Activated T-helper 2 cell treated with anti-CD3 and anti-CD28 coated beads, Interferon-gamma antibody, Interleukin-2, Interleukin-4, amounts not matched to agents 10 μg/mL and 5 μg/mL and 100 μg/mL, durations not matched to agents 14 hours and 24 hours and 36 hours (primary cell): ENCODE measurements around the gene SLC27A6. TPM values are rescaled to one million over a fixed set of nuclear protein-coding genes. Genes with fewer than 3 reads are reported as not detected.

Source experiments
- DNase-seq: peaks from one replicate; pipeline ENCODE4 v3.0.0; 2021; ENCODE audit warnings: low spot score
- H3K27ac Mint-ChIP-seq: one replicate; pipeline ENCODE4 v1.8.0; 2021; ENCODE audit warnings: mixed read lengths
- H3K27me3 Mint-ChIP-seq: one replicate; pipeline ENCODE4 v1.8.0; 2021; ENCODE audit warnings: low read depth, mixed read lengths
- H3K36me3 Mint-ChIP-seq: one replicate; pipeline ENCODE4 v1.8.0; 2021; ENCODE audit warnings: low read depth, mixed read lengths
- H3K4me1 Mint-ChIP-seq: one replicate; pipeline ENCODE4 v1.8.0; 2021; ENCODE audit warnings: low read depth, mixed read lengths
- H3K4me3 Mint-ChIP-seq: one replicate; pipeline ENCODE4 v1.8.0; 2021; ENCODE audit warnings: low read depth, mild to moderate bottlenecking, moderate library complexity, mixed read lengths
- H3K9me3 Mint-ChIP-seq: one replicate; pipeline ENCODE4 v1.8.0; 2021; ENCODE audit warnings: mixed read lengths
- intact Hi-C: fragments of 100-400 bp; cut with micrococcal nuclease; formaldehyde crosslinking; loops from one replicate; pipeline ENCODE4 v1.15.1; 2023
- total RNA-seq: library from RNA; stranded (reverse); gene quantifications from 2 replicates; pipeline ENCODE4 v1.2.3, GENCODE V29; 2022

SLC27A6 gene
- total RNA-seq, 1 donor from 2014 or later, result not detected

DNA sequence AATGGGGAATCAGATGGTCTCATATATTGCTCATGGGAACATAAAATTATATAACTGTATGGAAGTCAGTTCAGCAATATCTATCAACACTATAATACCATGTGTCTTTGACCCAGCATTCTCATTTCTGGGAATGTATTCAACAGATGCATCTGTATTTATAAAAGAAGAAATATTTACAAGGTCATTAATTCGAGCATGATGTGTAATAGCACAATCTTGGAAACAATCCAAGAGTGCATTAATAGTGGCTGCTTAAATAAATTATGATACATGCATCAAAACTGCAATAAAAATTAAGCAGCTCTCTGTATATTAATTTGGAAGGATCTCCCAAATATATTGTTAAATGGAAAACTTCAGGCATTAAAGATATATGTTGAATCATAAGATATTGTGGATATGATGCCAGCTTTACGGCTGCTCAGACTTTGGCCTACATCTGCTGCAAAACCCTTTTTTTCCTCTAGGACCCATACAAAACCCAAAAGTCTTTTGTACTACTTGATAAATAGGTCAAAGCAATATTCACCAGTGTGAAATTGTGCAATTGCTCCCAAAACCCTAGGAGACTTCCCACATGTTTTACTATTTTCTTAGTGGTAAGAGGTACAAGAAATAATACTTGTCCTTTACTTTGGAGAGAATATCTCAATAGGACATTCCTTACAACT is 84.0 kb downstream of the SLC27A6 start:
- intact Hi-C loops, result no loop called here
- Mint-ChIP-seq H3K4me3 (no peak overlapping the region), H3K27me3 (no peaks in the 10 kb centered on the region), H3K4me1 (no peaks in the 10 kb centered on the region), H3K9me3 (peaks cover 5% of the 10 kb centered on the region), H3K36me3 (no peaks in the 10 kb centered on the region), H3K27ac (no peak overlapping the region)
- no peak for DNase-seq

DNA sequence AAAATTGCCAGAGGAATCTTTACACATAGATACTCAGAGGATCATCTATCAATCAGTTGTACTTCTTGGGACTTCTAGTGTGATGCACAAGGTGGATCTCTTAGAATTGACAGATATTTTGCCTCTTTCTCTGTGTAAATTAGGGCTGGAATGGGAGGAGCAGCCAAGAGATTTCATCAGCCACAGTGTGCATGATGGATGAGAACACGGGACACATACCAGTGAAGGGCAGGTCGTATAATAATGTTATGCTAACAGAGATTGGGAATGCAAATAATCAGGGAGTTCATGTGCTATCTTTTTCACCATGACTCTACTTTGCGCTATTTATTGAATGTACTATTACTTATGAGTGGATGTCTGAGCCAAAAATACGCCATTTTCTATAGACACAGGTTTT is 86.0 kb downstream of the SLC27A6 start:
- no peak overlapping the region for H3K27ac Mint-ChIP-seq
- no peaks in the 10 kb centered on the region for H3K9me3 Mint-ChIP-seq
- H3K4me1 Mint-ChIP-seq, result no peaks in the 10 kb centered on the region
- no peaks in the 10 kb centered on the region for H3K36me3 Mint-ChIP-seq
- intact Hi-C loops, result no loop called here
- DNase-seq, result no peak
- H3K4me3 Mint-ChIP-seq, result no peak overlapping the region
- no peaks in the 10 kb centered on the region for H3K27me3 Mint-ChIP-seq

DNA sequence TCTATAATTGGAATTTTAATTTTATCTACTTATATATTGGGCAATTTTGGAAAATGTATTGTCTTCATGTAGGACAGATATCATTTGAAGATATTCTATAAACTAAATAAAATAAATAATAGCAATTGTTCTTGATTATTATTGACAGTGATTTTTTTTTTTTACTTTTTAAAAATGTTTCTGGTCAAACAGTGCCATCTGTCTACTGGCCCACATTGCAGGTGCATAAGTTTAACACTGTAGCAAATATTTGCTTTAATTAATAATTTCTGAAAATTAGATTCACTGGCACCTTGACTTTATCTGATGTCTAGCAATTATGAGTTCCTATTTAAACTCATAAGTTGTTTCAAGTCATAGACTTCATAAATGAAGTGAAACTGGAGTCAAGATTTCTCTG is 88.2 kb downstream of the SLC27A6 start:
- Mint-ChIP-seq H3K4me3 (no peak overlapping the region), H3K9me3 (no peaks in the 10 kb centered on the region), H3K27ac (no peak overlapping the region), H3K27me3 (no peaks in the 10 kb centered on the region), H3K4me1 (no peaks in the 10 kb centered on the region), H3K36me3 (no peaks in the 10 kb centered on the region)
- intact Hi-C loops, result no loop called here
- DNase-seq, result no peak

DNA sequence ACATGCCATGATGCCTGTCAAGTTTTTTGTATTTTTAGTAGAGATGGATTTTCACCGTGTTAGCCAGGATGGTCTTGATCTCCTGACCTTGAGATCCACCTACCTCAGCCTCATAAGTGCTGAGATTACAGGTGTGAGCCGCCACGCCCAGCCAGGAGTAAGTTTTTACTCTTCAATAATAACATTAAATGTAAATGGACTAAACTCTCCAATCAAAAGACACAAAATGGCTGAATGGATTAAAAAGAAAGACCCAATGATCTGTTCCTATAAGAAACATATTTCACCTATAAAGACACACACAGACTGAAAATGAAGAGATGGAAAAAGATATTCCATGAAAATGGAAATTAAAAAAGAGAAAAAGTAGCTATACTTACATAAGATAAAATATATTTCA is 92.0 kb downstream of the SLC27A6 start:
- Mint-ChIP-seq H3K27ac (no peak overlapping the region), H3K9me3 (no peaks in the 10 kb centered on the region), H3K27me3 (no peaks in the 10 kb centered on the region), H3K4me1 (no peaks in the 10 kb centered on the region), H3K36me3 (no peaks in the 10 kb centered on the region), H3K4me3 (no peak overlapping the region)
- intact Hi-C loops, result no loop called here
- DNase-seq, result no peak

DNA sequence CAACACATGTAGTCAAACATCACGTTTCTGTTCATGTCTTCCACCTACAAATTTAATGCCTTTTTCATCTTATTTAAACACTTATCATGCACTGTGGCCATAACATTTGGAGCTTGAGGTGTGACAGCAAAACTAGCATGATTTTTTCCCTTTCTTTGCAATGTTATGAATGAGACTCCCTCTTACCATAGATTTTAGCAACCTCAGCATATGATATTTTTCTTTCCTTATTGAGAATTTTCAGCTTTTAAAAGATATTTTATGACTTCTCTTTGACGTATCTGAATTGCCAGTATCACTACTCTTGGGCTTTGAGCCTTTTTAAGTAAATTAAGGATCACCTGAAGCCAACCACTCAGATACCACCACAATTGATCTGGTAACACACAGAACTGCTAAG is 96.6 kb downstream of the SLC27A6 start:
- no peak overlapping the region for H3K4me3 Mint-ChIP-seq
- H3K27ac Mint-ChIP-seq, result no peak overlapping the region
- H3K4me1 Mint-ChIP-seq, result no peaks in the 10 kb centered on the region
- H3K36me3 Mint-ChIP-seq, result no peaks in the 10 kb centered on the region
- no peak for DNase-seq
- intact Hi-C loops, result no loop called here
- H3K9me3 Mint-ChIP-seq, result no peaks in the 10 kb centered on the region
- peaks cover 4% of the 10 kb centered on the region for H3K27me3 Mint-ChIP-seq

DNA sequence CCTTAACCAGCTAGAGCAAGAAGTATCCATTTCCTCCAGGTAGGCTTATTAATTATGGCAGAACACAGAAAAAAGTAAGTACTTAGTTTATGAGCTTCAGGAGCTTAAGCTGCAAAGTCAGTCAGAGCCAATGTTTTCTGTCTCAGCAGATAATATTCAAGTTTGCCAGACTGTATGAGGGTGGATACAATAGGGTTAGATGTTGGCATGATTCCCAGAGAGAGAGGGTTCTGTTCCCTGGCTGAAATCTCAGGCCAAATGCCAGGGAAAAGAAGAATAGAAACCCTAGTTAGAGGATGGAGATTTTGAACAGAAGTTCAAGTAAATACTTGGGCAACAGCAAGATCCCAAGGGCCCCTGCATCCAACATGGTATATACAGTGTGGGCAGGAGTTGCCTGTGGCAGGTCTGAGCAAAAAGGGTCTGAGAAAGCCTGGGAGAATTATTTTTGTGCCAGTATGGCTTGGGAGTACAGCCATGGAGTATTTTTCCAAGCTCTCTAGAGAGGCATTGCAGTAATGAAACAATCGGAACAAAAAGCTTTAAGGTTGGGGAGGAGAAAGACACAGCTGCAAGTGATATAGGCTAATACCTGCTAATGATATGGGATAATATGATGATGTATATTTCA is 98.3 kb downstream of the SLC27A6 start:
- Mint-ChIP-seq H3K9me3 (no peaks in the 10 kb centered on the region), H3K4me1 (no peaks in the 10 kb centered on the region), H3K4me3 (no peak overlapping the region), H3K36me3 (no peaks in the 10 kb centered on the region), H3K27me3 (peaks cover 4% of the 10 kb centered on the region), H3K27ac (no peak overlapping the region)
- intact Hi-C loops, result no loop called here
- no peak for DNase-seq

DNA sequence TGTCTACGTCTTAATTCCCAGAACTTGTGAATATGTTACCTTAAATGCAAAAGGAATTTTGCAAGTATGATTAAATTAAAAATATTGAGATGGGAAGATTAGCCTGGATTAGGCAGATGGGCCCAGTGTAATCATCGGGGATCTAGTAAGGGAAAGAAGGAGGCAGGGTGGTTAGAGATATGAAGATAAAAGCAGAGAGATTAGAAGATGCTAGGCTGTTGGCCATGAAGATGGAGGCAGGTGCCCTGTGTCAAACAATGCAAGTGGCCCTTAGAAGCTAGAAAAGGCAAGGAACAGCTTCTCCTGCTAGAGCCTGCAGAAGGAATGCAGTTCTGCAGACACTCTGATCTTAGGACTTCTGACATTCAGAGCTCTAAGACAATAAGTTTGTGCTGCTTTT is 100.4 kb downstream of the SLC27A6 start:
- Mint-ChIP-seq H3K36me3 (no peaks in the 10 kb centered on the region), H3K4me1 (no peaks in the 10 kb centered on the region), H3K4me3 (no peak overlapping the region), H3K27me3 (peaks cover 10% of the 10 kb centered on the region), H3K9me3 (no peaks in the 10 kb centered on the region), H3K27ac (no peak overlapping the region)
- intact Hi-C loops, result no loop called here
- no peak for DNase-seq

DNA sequence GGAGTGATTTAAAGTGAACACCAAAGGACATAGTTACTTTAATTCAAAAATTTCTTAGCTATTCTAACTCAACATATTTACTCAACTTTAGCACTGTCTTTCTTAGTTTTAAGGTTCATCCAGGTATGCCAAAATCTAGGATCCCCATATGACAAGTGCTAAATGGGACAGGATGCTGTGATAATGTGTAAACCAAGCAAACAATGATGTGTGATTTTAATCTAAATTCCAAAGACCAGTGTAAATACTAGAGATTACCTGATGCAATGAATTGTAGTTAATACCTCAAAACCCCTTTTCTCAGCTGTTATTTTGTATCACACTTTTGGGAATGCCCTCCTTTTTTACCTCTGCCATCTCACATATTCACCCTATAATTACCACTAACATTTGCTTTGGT is 102.5 kb downstream of the SLC27A6 start:
- Mint-ChIP-seq H3K9me3 (no peaks in the 10 kb centered on the region), H3K36me3 (no peaks in the 10 kb centered on the region), H3K27me3 (peaks cover 10% of the 10 kb centered on the region), H3K4me3 (no peak overlapping the region), H3K27ac (no peak overlapping the region), H3K4me1 (no peaks in the 10 kb centered on the region)
- DNase-seq, result no peak
- intact Hi-C loops, result no loop called here

DNA sequence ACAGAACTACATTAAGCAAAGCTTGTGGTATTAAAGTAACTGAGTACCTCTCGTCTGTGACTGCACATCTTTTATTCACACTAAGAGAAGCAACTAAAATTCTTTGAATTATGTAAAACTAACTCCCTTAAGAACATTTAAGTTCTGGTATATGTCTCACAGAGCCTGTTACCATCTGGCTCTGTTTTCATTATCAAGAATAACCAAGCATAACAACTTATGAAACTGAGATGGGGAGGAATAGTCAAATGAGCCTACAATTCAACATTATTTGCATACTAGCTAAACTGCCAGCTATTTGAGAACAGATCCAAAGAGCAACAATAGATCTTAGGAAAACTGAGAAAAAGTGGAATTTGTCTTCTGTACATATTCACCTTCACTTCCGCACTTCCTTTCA is 104.0 kb downstream of the SLC27A6 start:
- Mint-ChIP-seq H3K4me3 (no peak overlapping the region), H3K36me3 (no peaks in the 10 kb centered on the region)
- intact Hi-C loops, result no loop called here

DNA sequence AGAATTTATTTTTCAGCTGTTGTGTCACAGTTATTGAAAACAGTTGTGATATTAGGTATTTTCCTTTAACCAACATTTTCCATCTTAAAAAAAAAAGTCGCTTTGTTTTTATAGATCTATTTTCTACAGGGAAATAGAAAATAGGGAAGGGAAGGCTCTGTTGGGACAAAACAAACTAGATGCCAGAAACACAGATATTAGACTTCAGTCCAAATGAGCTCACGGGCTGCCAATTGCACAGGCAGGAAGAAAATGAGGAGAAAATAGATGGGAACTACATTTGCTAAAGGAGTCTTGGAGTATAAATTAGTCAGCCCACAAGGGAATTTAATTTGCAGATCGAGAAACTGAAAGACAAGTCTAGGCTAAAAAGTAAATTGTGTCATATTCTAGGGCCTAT is 107.8 kb downstream of the SLC27A6 start:
- intact Hi-C loops, result no loop called here
- no peak overlapping the region for H3K27ac Mint-ChIP-seq

More for the DNA sequence above, 104.0 kb downstream of the SLC27A6 start:
- peaks cover 6% of the 10 kb centered on the region for H3K27me3 Mint-ChIP-seq
- DNase-seq, result no peak
- H3K27ac Mint-ChIP-seq, result no peak overlapping the region
- no peaks in the 10 kb centered on the region for H3K9me3 Mint-ChIP-seq
- H3K4me1 Mint-ChIP-seq, result no peaks in the 10 kb centered on the region

DNA sequence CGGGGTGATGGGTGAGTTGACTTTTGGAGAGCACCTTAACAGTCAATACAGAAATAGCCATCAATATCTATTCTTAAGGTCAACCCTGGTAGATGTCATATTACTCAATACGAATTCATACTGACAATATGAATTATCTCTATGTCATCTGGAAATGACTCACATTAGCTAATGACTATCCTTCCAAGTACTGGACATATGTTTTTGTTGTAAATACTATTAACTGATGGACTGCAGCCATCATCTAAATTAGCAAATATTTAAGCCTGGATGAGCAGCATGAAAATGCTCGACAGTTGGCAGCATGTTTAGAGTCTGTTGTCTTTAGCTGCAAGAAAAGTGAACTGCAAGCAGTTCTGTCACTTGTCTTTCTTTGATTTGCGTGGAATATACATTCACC is 109.6 kb downstream of the SLC27A6 start:
- intact Hi-C loops, result no loop called here
- Mint-ChIP-seq H3K4me3 (no peak overlapping the region), H3K27me3 (no peaks in the 10 kb centered on the region), H3K27ac (no peak overlapping the region), H3K4me1 (no peaks in the 10 kb centered on the region), H3K9me3 (no peaks in the 10 kb centered on the region), H3K36me3 (no peaks in the 10 kb centered on the region)
- no peak for DNase-seq

More for the DNA sequence above, 107.8 kb downstream of the SLC27A6 start:
- peaks cover 6% of the 10 kb centered on the region for H3K27me3 Mint-ChIP-seq
- no peak overlapping the region for H3K4me3 Mint-ChIP-seq
- no peaks in the 10 kb centered on the region for H3K36me3 Mint-ChIP-seq
- no peak for DNase-seq
- H3K9me3 Mint-ChIP-seq, result no peaks in the 10 kb centered on the region
- H3K4me1 Mint-ChIP-seq, result no peaks in the 10 kb centered on the region

DNA sequence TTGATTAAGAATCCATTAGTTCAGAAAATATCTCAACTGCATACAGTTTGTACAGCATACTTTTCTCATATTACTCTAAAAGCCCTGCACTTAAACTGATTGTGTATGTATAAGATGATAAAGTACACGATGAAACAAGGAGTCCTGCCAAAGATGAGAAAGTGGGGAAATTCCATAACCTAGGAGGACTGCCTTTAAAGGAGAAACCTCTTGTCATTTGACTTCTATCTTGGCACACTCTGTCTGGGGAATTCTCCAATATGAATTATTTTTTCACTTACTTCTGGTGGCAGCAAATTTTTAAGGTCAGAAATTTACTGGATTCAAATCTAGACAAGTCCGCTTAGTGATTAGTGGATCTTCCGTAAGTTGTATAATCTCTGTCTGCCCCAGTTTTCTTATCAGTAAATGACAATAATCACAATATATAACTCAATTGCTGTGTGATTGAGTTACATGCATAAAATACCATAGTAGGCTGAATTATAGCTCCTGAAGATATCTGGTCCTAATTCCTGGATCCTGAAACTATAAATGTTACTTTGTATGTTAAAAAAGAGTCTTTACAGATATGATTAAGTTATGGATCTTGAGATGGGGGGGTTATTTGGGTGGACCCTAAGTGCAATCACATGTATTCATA is 112.3 kb downstream of the SLC27A6 start:
- H3K36me3 Mint-ChIP-seq, result no peaks in the 10 kb centered on the region
- no peaks in the 10 kb centered on the region for H3K4me1 Mint-ChIP-seq
- H3K27me3 Mint-ChIP-seq, result peaks cover 4% of the 10 kb centered on the region
- H3K9me3 Mint-ChIP-seq, result no peaks in the 10 kb centered on the region
- DNase-seq, result no peak
- H3K27ac Mint-ChIP-seq, result no peak overlapping the region
- intact Hi-C loops, result no loop called here
- H3K4me3 Mint-ChIP-seq, result no peak overlapping the region

DNA sequence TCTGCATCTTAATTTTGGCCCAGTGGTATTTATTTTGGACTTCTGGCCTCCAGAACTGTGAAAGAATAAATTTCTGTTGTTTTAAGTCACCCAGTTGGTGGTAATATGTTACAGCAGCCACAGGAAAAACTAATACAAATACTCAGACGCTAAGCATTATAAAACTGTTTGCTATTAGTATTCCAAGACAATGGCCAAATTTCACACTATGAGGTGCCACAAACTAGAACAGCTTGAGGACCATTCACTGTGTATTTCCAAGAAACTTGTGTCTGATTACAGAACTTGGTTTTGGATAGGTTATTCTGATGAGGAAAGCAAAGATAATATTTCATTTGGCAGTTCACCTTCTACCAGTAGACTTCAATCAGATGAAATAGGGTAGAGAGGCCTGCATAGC is 113.0 kb downstream of the SLC27A6 start:
- intact Hi-C loops, result no loop called here
- Mint-ChIP-seq H3K4me3 (no peak overlapping the region), H3K27me3 (peaks cover 7% of the 10 kb centered on the region), H3K27ac (no peak overlapping the region), H3K9me3 (no peaks in the 10 kb centered on the region), H3K36me3 (no peaks in the 10 kb centered on the region), H3K4me1 (no peaks in the 10 kb centered on the region)
- DNase-seq, result no peak
